ENCODE results near the gene FAM110A.

DNA sequence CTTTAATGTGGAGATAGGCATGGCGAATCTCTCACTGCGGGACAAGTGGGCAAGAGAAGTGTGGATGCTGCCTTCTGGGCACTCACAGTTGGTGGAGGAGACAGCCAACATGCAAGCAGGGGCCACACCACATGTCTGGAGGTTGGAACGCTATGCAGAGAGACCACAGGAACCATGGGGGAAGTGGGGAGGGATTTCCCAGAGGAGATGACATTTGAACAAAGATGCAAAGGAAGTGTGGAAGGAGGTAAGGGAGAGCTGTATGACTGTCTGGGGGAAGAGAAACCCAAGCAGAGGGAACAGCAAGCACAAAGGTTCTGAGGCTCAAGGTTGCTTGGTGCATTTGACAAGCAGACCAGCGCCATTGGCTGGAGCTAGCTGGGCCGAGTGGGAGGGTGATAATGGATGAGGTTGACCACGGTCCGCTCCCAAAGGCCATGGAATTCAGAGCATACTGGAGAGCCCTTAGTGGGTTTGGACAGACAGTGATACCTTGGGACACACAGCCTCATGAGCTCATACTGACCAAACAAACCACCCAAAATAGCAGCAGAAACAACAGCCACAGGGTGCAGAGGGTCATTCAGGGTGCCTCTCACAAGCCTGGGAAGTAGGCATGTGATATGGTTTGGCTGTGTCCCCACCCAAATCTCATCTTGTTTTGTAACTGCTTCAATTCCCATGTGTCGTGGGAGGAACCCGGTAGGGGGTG lies 7.6 kb upstream of the FAM110A start:
- TF ChIP-seq, protein P1, sequence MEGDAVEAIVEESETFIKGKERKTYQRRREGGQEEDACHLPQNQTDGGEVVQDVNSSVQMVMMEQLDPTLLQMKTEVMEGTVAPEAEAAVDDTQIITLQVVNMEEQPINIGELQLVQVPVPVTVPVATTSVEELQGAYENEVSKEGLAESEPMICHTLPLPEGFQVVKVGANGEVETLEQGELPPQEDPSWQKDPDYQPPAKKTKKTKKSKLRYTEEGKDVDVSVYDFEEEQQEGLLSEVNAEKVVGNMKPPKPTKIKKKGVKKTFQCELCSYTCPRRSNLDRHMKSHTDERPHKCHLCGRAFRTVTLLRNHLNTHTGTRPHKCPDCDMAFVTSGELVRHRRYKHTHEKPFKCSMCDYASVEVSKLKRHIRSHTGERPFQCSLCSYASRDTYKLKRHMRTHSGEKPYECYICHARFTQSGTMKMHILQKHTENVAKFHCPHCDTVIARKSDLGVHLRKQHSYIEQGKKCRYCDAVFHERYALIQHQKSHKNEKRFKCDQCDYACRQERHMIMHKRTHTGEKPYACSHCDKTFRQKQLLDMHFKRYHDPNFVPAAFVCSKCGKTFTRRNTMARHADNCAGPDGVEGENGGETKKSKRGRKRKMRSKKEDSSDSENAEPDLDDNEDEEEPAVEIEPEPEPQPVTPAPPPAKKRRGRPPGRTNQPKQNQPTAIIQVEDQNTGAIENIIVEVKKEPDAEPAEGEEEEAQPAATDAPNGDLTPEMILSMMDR (IDR thresholded peaks at IDR 0.05), result no peak
- no peak for TF ChIP-seq ZFX (IDR thresholded peaks at IDR 0.05; ENCODE audit: borderline replicate concordance)
